ENCODE data around the gene PDLIM4. TPM values are rescaled to one million over a fixed set of nuclear protein-coding genes. Genes with fewer than 3 reads are reported as not detected.

The PDLIM4 gene
- total RNA-seq, 1 experiment from 2014 or later = 7.6 TPM

DNA sequence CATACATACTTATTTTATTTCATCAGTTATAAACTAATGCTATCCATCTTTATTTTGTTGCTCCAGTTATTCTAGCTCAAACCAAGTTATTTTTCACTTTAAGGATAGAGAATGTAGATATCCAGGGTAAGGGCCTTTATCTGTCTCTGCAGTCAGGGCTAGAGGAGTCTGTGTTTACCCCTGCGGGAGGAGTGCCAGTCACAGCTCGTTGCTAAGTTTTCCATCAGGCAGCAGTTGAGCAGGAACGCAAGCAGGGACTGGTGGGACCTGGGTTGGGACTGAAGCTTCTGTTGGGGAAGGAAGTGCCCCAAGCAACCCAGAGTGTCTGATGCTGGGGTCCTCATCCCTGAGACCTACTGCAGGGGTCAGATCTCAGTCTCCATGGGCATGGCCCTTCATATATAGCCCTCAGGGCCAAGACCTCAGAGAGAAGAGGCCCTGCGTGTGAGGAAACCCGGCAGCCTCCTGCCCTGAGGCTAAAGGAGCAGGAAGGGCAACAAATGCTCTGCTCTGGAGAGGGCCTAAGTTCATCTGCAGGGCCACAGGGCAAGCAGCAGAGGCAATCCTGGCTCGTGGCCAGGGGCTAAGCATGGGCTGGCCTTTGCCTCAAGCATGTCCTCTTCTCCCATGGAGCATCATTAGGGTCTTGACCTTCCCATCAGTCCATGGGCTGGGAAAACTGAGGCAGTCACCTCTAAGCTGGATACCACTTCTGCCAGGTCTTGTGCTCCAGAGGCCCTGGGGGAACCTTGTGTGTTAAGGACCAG lies 43.3 kb downstream of the PDLIM4 start:
- Histone ChIP-seq H3K9me3 (ENCODE audit: control insufficient read depth, low read depth, low read length) (no peaks in the 10 kb centered on the region), H3K79me1 (ENCODE audit: insufficient read depth, low read depth, low read length, poor library complexity, severe bottlenecking) (no peaks in the 10 kb centered on the region), H2BK5ac (ENCODE audit: insufficient read length, low read length) (no peak overlapping the region), H2BK120ac (ENCODE audit: low read depth, low read length, poor library complexity, severe bottlenecking) (no peak overlapping the region), H3K56ac (ENCODE audit: insufficient read length, low read depth, low read length) (no peak overlapping the region), H4K20me1 (ENCODE audit: control insufficient read depth, insufficient read depth, insufficient read length) (peaks cover 2% of the 10 kb centered on the region), H4K8ac (replicated peaks; ENCODE audit: insufficient read length, low read depth, low read length) (no peak overlapping the region), H3K27me3 (ENCODE audit: insufficient read depth, low read length) (no peaks in the 10 kb centered on the region), H2BK12ac (ENCODE audit: insufficient read length, low read depth, low read length) (no peak overlapping the region), H4K91ac (ENCODE audit: insufficient read length, low read depth, low read length) (no peak overlapping the region), H2BK15ac (ENCODE audit: low read depth, low read length) (no peak overlapping the region), H3K18ac (ENCODE audit: insufficient read length, low read depth, low read length) (no peak overlapping the region), H3T11ph (ENCODE audit: low read length) (no peak overlapping the region), H2AK5ac (ENCODE audit: insufficient read length, low read length) (no peak overlapping the region), H3K23me2 (ENCODE audit: insufficient read length, low read depth, low read length, poor library complexity, severe bottlenecking) (no peaks in the 10 kb centered on the region), H3K4ac (ENCODE audit: low read depth, low read length) (no peak overlapping the region), H3K79me2 (ENCODE audit: insufficient read depth, low read length) (no peaks in the 10 kb centered on the region), H3K27ac (ENCODE audit: insufficient read length, low read depth, low read length) (no peak overlapping the region), H3K4me2 (ENCODE audit: insufficient read depth, insufficient read length, low read length) (no peak overlapping the region), H2BK20ac (ENCODE audit: low read depth, low read length, poor library complexity, severe bottlenecking) (no peak overlapping the region), H3K14ac (ENCODE audit: insufficient read depth, low read length) (no peak overlapping the region; the same call in 1 of the 2 replicates), H2AFZ (ENCODE audit: low read length) (no peak overlapping the region), H3K9ac (ENCODE audit: extremely low read depth, insufficient read length, low read length) (no peak overlapping the region), H4K5ac (ENCODE audit: insufficient read length, low read depth, low read length) (no peak overlapping the region), H3K4me1 (ENCODE audit: insufficient read depth, low read length) (no peaks in the 10 kb centered on the region), H3K23ac (ENCODE audit: insufficient read length, low read depth, low read length) (no peak overlapping the region)
- H3K4me1 Mint-ChIP-seq = peaks cover 5 to 13% of the 10 kb centered on the region in 2 experiments
- no peak for TF ChIP-seq CTCF (conservative IDR thresholded peaks at IDR 0.05)
- H3K36me3 Mint-ChIP-seq (ENCODE audit: insufficient read depth in 1 of 3, low read depth in 3 of 3) = peaks cover 0 to 5% (median 0%) of the 10 kb centered on the region in 3 experiments; a peak in 2 of 7 replicates
- H3K27ac Mint-ChIP-seq = no peak overlapping the region
- H3K27me3 Mint-ChIP-seq (ENCODE audit: low read depth) = peaks cover 11% of the 10 kb centered on the region
- H3K9me3 Mint-ChIP-seq = peaks cover 0 to 3% of the 10 kb centered on the region in 2 experiments; a peak in 4 of 5 replicates
- no peak overlapping the region for H3K4me3 Mint-ChIP-seq
- no peak for DNase-seq
- whole genome bisulfite sequencing (ENCODE audit: extremely low coverage, insufficient read length, low lambda C conversion rate) = no CpG with 5 or more reads among the region's 6 CpGs

All from H9 (cell line).